GM21576 (cell line): ENCODE data around the gene COQ9.

Source experiments
- ATAC-seq: cut with Tn5 transposase; IDR thresholded peaks from one replicate; pipeline ENCODE4 v1.9.1; 2021; ENCODE audit warnings: mild to moderate bottlenecking, moderate library complexity; ENCODE audit not compliant: unreplicated experiment

The COQ9 gene

DNA sequence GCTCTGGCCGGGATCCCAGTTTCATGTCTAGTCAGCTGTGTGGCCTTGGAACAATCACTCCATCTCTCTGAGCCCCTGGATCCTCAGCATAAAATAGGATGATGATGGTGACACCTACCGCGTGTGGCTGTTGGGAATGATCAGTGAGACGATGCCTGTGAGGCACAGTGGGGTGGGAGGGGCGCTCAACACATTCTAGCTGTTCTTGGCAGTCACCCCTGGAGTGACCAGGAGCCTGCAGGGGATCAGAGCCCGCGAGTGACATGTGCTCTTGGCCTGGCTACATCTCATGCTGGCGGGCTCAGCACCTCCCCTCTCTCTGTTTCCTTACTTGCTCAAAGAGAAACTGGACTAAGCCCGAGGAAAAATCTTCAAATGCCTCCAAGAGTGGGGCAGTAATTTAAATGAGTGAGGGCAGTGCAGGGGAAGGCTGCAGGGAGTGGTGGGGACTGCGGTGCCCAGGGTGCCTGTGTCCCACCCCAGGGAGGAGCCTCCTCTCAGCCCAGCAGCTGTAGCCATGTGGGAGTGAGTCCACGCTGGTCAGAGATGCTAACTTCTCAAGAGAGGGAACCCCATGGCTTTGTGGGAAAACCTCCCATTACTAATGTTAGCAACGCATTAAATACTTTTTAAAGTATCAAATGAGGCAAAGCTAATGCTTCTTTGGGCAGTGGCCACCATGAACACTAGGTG lies 62.1 kb downstream of the COQ9 start:
- no peak for ATAC-seq

DNA sequence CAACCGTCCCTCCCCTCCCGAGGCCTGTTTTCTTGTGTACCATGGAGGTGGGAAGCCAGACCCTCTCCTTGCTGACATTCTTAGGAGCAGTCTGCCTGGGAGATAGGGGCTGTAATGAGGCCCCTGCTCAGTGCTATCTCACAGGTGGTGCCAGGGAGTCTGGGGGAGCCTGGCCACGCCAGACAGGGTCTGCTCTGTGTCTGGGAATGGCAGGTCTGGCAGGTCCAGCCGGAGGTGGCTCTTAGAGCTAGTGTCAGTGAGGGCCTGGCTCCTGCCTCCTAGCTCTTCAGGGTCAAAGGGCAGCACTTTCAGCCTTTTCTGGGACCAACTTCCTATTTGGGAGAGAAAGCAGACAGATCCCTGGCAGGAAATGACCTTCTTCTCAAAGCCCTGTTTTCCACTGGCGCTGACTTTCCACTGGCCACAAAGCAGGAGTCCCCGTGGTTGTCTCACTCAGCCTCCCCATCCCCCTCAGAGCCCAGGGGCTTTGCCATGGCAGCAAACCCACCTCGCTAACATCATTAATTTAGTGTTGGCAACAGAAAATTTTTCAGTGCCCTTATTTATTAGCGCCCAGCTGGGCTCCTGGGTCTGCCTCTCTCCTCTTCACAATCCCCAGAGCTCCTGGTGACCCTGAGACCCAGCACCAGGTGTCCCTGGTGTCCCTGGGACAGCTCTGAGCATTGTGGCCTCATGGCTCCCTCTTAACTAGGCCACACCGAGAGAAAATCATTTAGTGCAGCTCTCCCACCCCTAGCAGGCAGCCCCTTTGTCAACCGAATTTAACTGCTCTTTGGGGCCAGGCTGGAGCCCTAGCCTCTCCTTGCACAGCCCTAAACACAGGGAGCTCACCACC lies 63.0 kb downstream of the COQ9 start:
- ATAC-seq, result no peak
